NB4 (cell line): ENCODE results near the gene IFT74.
"Not testable (repeated sequence)": the region's sequence is repeated elsewhere in the genome, so short reads cannot be mapped to it uniquely, and the experiment has no call there.

Source experiments
- DNase-seq: peaks from one replicate; pipeline ENCODE4 v3.0.0; 2010; ENCODE audit warnings: low read depth
- H3K4me3 ChIP-seq: one replicate; pipeline ENCODE4 v1.5.1; 2011; ENCODE audit warnings: mild to moderate bottlenecking, low read depth, low read length, moderate library complexity
- MYC ChIP-seq: IDR thresholded peaks from 2 replicates; pipeline ENCODE4 v1.6.1; 2011; ENCODE audit warnings: low read depth, low read length
- POLR2A ChIP-seq: IDR thresholded peaks from 2 replicates; pipeline ENCODE4 v1.6.1; 2011; ENCODE audit warnings: mild to moderate bottlenecking; ENCODE audit not compliant: insufficient read length; ENCODE audit errors: extremely low read depth
- TF ChIP-seq, protein P1 (sequence below): IDR thresholded peaks from 2 replicates; pipeline ENCODE4 v1.6.1; 2011; ENCODE audit warnings: low read depth, low read length
- TF ChIP-seq, protein P2 (sequence below): IDR thresholded peaks from one replicate; pipeline ENCODE4 v1.5.1; 2012; ENCODE audit warnings: low read depth, low read length

IFT74 gene

GRCh38 chr9:27089706-27090105, 133.5 kb downstream of the IFT74 start:
- no peak for TF ChIP-seq MYC
- TF ChIP-seq, protein P1, sequence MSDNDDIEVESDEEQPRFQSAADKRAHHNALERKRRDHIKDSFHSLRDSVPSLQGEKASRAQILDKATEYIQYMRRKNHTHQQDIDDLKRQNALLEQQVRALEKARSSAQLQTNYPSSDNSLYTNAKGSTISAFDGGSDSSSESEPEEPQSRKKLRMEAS: no peak
- TF ChIP-seq POLR2A: no peak
- TF ChIP-seq, protein P2, sequence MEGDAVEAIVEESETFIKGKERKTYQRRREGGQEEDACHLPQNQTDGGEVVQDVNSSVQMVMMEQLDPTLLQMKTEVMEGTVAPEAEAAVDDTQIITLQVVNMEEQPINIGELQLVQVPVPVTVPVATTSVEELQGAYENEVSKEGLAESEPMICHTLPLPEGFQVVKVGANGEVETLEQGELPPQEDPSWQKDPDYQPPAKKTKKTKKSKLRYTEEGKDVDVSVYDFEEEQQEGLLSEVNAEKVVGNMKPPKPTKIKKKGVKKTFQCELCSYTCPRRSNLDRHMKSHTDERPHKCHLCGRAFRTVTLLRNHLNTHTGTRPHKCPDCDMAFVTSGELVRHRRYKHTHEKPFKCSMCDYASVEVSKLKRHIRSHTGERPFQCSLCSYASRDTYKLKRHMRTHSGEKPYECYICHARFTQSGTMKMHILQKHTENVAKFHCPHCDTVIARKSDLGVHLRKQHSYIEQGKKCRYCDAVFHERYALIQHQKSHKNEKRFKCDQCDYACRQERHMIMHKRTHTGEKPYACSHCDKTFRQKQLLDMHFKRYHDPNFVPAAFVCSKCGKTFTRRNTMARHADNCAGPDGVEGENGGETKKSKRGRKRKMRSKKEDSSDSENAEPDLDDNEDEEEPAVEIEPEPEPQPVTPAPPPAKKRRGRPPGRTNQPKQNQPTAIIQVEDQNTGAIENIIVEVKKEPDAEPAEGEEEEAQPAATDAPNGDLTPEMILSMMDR: no peak
- H3K4me3 ChIP-seq: no peak overlapping the region
- DNase-seq: no peak

GRCh38 chr9:27090231-27090630, 134.0 kb downstream of the IFT74 start:
- no peak for DNase-seq
- TF ChIP-seq, protein P1: no peak
- TF ChIP-seq, protein P2: no peak
- no peak for TF ChIP-seq MYC
- no peak for TF ChIP-seq POLR2A
- no peak overlapping the region for H3K4me3 ChIP-seq

DNA sequence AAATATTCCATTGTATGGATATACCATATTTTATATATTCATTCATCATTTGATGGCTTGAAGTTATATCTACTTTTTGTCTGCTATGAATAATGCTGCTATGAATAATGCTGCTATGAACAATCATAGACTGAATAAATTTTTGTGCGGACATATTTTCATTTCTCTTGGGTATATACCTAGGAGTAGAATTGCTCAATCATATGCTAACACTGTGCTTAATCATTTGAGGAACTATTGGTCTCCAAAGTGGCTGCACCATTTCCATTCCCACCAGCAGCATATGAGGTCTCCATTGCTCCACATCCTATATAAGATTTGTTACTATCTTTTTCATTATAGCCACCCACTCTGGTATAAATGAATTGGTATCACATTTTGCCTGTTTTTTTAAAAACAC, 134.5 kb downstream of the IFT74 start:
- H3K4me3 ChIP-seq: no peak overlapping the region
- TF ChIP-seq POLR2A (no peak), MYC (no peak)
- TF ChIP-seq, protein P2: no peak
- TF ChIP-seq, protein P1: no peak
- peak; percentile 18 for DNase-seq

GRCh38 chr9:27092496-27092895, 136.3 kb downstream of the IFT74 start:
- not testable (repeated sequence) for DNase-seq

DNA sequence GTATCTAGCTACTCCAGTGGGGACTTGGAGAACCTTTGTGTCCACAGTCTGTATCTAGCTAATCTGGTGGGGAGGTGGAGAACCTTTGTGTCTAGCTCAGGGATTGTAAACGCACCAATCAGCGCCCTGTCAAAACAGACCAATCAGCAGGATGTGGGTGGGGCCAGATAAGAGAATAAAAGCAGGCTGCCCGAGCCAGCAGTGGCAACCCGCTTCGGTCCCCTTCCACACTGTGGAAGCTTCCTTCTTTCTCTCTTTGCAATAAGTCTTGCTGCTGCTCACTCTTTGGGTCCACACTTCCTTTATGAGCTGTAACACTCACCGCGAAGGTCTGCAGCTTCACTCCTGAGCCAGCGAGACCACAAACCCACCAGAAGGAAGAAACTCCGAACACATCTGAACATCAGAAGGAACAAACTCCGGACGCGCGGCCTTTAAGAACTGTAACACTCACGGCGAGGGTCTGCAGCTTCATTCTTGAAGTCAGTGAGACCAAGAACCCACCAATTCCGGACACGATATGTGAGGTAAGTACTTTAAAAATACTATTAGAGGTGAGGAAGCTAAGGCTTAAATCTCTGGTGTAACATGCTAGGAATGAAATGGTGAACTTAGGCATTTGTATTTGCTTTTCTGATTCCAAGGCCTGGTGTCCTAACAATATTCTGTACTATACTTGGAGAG, 137.3 kb downstream of the IFT74 start:
- DNase-seq, H3K4me3 ChIP-seq: not testable (repeated sequence)

More at GRCh38 chr9:27092496-27092895, 136.3 kb downstream of the IFT74 start:
- H3K4me3 ChIP-seq: not testable (repeated sequence)

DNA sequence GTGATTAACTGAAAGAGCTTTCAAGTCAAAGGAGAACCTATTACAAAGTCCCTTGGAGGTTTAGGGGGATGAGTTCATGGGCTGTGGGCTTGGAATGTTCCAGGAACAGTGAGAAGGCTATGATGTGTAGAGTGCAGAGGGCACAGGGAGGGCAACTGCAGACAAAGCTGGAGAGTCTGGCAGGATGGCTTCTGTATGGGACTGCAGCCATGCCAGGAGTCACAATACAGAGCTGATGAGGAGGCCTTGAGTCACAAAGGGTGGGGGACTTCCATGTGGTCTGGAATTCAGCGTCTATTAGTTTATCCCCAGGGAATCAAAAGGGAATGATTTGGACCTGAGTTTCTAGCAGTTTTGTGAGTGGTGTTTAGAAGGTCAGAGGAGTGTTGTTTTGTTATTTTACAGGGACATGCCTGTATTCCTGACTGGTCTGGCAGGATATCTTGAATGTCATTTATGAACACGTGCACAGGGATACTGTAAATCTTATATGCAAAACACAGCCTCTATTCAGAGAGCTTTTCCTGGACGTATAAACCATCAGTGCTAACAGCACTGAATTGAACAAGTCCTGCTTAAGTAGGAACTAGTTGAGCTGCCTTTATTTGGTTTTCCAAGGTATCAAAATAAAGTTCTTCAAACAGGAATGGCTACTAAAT, 138.6 kb downstream of the IFT74 start:
- TF ChIP-seq, protein P1: no peak
- TF ChIP-seq POLR2A (no peak), MYC (no peak)
- H3K4me3 ChIP-seq: no peak overlapping the region
- DNase-seq: no peak

GRCh38 chr9:27107241-27107640, 151.0 kb downstream of the IFT74 start:
- no peak overlapping the region for H3K4me3 ChIP-seq
- DNase-seq: no peak
- TF ChIP-seq, protein P1: no peak
- TF ChIP-seq POLR2A (no peak), MYC (no peak)
- TF ChIP-seq, protein P2: no peak
